ENCODE results near the gene LCLAT1. TPM values are rescaled to one million over a fixed set of nuclear protein-coding genes. Genes with fewer than 3 reads are reported as not detected.
"Not testable (repeated sequence)": the region's sequence is repeated elsewhere in the genome, so short reads cannot be mapped to it uniquely, and the experiment has no call there.

Gene LCLAT1
- total and polyA plus RNA-seq, 4 donors: 2.3 to 22.3 (median 9.4) TPM

DNA sequence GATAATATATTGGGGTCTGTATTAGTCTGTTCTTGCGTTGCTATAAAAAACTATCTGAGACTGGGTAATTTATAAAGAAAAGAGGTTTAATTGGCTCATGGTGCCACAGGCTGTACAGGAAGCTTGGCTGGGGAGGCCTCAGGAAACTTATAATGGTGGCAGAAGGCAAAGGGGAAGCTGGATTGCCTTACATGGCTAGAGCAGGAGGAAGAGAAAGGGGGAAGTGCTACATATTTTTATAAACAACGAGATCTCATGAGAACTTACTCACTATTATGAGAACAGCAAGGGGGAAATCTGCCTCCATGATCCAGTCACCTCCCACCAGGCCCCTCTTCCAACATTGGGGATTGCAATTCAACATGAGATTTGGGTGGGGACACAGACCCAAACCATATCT lies 48.9 kb downstream of the LCLAT1 start:
- H3K9me3 ChIP-seq (ENCODE audit: control insufficient read depth, low read length); H3K27me3 ChIP-seq (ENCODE audit: control insufficient read depth in 1 of 2, insufficient read depth in 2 of 2, low read length in 1 of 2); H3K36me3 ChIP-seq (ENCODE audit: control insufficient read depth in 1 of 2, insufficient read depth in 2 of 2, low read length in 1 of 2); H3K4me1 ChIP-seq (ENCODE audit: control insufficient read depth in 1 of 2, insufficient read depth in 2 of 2, low read length in 2 of 2); ATAC-seq (ENCODE audit: low FRiP score); H3K4me3 ChIP-seq (ENCODE audit: low read length in 2 of 2); intact Hi-C loops (cut with DNase I); DNase-seq; H3K27ac ChIP-seq (ENCODE audit: low read depth in 1 of 2, low read length in 2 of 2): not testable (repeated sequence)
- WGBS, 2 donors: 84 to 87% methylated on average over 2 of the region's 2 CpGs

DNA sequence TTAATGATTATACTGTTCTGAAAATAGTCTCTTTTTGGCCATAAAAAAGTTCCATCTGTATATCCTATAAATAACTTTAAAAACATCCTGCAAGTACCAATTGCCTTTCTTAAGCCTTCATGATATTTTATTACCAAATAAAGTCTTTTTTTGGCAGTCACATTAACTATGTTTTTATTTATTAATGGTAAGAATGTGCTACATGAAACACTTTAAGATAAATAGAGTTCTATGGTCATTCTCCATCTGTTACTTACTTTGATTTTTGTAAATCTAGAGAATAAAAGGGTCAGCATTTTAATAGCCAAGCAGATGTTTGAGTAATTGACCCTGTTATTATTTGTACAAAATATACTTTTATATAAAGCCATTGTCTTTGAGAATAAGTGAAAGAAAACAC lies 52.6 kb downstream of the LCLAT1 start:
- intact Hi-C loops (cut with DNase I): no loop called here
- Histone ChIP-seq H3K9me3 (ENCODE audit: control insufficient read depth, low read length) (no peaks in the 10 kb centered on the region), H3K4me1 (ENCODE audit: control insufficient read depth in 1 of 2, insufficient read depth in 2 of 2, low read length in 2 of 2) (no peaks in the 10 kb centered on the region), H3K27me3 (ENCODE audit: control insufficient read depth in 1 of 2, insufficient read depth in 2 of 2, low read length in 1 of 2) (no peaks in the 10 kb centered on the region), H3K27ac (ENCODE audit: low read depth in 1 of 2, low read length in 2 of 2) (no peak overlapping the region), H3K36me3 (ENCODE audit: control insufficient read depth in 1 of 2, insufficient read depth in 2 of 2, low read length in 1 of 2) (no peaks in the 10 kb centered on the region), H3K4me3 (ENCODE audit: low read length in 2 of 2) (no peak overlapping the region)
- DNase-seq (no peak), ATAC-seq (ENCODE audit: low FRiP score) (no peak)

DNA sequence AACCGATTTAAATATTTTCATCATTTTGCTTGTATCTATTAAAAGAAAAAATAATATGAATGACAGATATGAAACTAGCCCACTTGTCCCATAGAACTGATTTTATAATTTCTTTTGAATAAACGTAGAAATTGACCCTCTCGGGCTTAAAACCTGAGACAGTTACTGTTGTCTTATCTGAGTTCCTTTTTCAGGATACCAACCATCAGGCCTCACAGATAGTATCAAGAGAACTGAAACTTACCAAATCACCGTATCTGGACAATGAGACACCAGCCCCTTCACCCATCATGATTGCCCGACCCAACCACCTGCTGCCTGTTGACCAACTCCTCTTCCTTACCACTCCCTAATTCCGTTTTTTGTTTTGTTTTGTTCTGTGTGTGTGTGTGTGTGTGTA lies 53.7 kb downstream of the LCLAT1 start:
- WGBS, 2 donors: 97 to 98% methylated on average over 6 of the region's 6 CpGs
- intact Hi-C loops (cut with DNase I): no loop called here
- Histone ChIP-seq H3K36me3 (ENCODE audit: control insufficient read depth in 1 of 2, insufficient read depth in 2 of 2, low read length in 1 of 2) (no peaks in the 10 kb centered on the region), H3K27me3 (ENCODE audit: control insufficient read depth in 1 of 2, insufficient read depth in 2 of 2, low read length in 1 of 2) (no peaks in the 10 kb centered on the region), H3K4me1 (ENCODE audit: control insufficient read depth in 1 of 2, insufficient read depth in 2 of 2, low read length in 2 of 2) (no peaks in the 10 kb centered on the region), H3K27ac (ENCODE audit: low read depth in 1 of 2, low read length in 2 of 2) (no peak overlapping the region), H3K4me3 (ENCODE audit: low read length in 2 of 2) (no peak overlapping the region), H3K9me3 (ENCODE audit: control insufficient read depth, low read length) (no peaks in the 10 kb centered on the region)
- DNase-seq (no peak), ATAC-seq (ENCODE audit: low FRiP score) (no peak)

DNA sequence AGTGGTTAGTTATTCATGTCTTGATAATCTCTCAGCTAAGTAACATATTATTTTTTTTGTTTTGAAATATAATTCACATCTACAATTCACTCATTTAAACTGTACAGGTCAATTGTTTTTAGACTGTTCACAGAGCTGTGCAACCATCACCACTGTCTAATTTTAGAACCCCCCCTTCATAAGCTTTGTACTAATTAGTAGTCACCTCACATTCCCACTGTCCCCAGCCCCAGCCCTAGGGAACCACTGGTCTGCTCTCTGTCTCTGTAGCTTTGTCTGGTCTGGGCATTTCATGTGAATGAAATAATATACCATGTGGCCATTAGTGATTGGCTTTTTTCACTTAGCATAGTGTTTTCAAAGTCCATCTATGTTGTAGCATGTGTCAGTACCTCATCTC lies 55.3 kb downstream of the LCLAT1 start:
- ATAC-seq (ENCODE audit: low FRiP score) (no peak), DNase-seq (no peak)
- Histone ChIP-seq H3K4me1 (ENCODE audit: control insufficient read depth in 1 of 2, insufficient read depth in 2 of 2, low read length in 2 of 2) (no peaks in the 10 kb centered on the region), H3K27me3 (ENCODE audit: control insufficient read depth in 1 of 2, insufficient read depth in 2 of 2, low read length in 1 of 2) (no peaks in the 10 kb centered on the region), H3K36me3 (ENCODE audit: control insufficient read depth in 1 of 2, insufficient read depth in 2 of 2, low read length in 1 of 2) (no peaks in the 10 kb centered on the region), H3K27ac (ENCODE audit: low read depth in 1 of 2, low read length in 2 of 2) (no peak overlapping the region), H3K4me3 (ENCODE audit: low read length in 2 of 2) (no peak overlapping the region), H3K9me3 (ENCODE audit: control insufficient read depth, low read length) (no peaks in the 10 kb centered on the region)
- intact Hi-C loops (cut with DNase I): no loop called here

DNA sequence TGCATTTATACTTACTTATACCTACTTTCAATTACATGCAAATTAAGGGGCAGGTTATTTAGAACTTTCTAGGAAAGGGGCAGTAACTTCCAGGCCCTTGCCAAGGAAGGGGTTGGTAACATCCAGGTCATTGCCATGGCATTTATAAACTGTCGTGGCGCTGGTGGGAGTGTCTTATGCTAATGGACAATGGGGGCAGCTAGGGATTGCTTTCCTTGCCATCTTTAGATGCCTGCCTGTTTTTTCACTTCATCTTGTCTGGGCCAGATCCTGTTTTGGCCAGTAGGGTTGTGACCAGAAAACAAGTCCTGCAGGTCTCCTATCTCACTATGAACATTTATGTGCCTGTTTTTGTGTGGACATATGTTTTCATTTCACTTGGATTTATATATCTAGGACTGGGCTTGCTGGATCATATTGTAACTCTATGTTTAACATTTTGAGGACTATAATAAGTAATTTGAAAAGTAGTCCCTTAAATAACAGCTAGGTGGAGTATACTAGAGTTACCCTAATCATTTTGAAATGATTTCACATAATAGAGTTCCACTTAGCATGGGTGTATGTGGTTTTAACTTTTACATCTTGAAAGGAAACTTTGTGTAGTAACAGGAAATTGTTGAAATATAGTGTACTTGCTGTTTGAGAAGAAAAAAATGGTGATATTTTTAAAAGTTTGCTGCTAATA lies 56.1 kb downstream of the LCLAT1 start:
- Histone ChIP-seq H3K4me3 (ENCODE audit: low read length in 2 of 2) (no peak overlapping the region), H3K4me1 (ENCODE audit: control insufficient read depth in 1 of 2, insufficient read depth in 2 of 2, low read length in 2 of 2) (no peaks in the 10 kb centered on the region), H3K36me3 (ENCODE audit: control insufficient read depth in 1 of 2, insufficient read depth in 2 of 2, low read length in 1 of 2) (no peaks in the 10 kb centered on the region), H3K27me3 (ENCODE audit: control insufficient read depth in 1 of 2, insufficient read depth in 2 of 2, low read length in 1 of 2) (no peaks in the 10 kb centered on the region), H3K27ac (ENCODE audit: low read depth in 1 of 2, low read length in 2 of 2) (no peak overlapping the region), H3K9me3 (ENCODE audit: control insufficient read depth, low read length) (no peaks in the 10 kb centered on the region)
- ATAC-seq (ENCODE audit: low FRiP score) (no peak), DNase-seq (no peak)
- WGBS, 2 donors: 92 to 98% methylated on average over 2 of the region's 2 CpGs
- intact Hi-C loops (cut with DNase I): no loop called here

DNA sequence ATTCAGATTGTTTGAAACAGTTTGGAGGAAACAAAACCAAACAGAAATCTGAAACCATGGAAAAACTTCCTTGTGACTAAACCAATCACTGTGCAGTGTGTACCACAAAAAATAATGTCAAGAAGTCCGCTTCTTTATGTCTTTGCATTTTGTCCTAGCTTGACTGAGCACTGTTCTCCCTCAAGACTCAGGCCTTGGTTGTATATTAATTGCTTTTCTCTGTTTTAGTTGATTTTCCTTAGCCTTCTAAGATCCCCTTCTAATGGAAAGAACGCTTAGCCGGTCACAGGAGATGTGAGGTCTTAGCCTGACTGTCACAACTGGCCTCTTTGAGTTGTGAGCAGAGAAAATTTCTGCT lies 56.6 kb downstream of the LCLAT1 start:
- WGBS, 2 donors: 65 to 89% methylated on average over 3 of the region's 3 CpGs
- ATAC-seq (ENCODE audit: low FRiP score): no peak

DNA sequence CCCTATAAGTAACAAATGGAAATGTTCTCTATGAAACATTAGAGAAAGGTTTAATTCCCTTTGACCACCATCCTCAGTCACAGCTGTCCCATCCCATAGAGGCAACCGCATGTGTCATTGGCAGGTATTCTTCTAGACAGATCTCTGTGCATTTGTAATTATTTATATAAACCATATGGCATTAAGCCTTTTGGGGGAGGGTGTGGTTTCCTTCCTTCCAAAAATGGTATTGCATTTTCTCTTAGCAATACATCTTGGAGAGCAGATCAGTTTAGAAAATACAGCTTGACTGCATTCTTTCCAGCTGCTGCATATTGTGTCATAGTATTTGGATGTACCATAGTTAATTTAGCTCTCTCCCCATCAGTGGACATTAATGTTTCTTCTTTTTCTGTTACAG lies 57.7 kb downstream of the LCLAT1 start:
- Histone ChIP-seq H3K36me3 (ENCODE audit: control insufficient read depth in 1 of 2, insufficient read depth in 2 of 2, low read length in 1 of 2) (no peaks in the 10 kb centered on the region), H3K4me3 (ENCODE audit: low read length in 2 of 2) (no peak overlapping the region), H3K27ac (ENCODE audit: low read depth in 1 of 2, low read length in 2 of 2) (no peak overlapping the region), H3K4me1 (ENCODE audit: control insufficient read depth in 1 of 2, insufficient read depth in 2 of 2, low read length in 2 of 2) (no peaks in the 10 kb centered on the region), H3K9me3 (ENCODE audit: control insufficient read depth, low read length) (no peaks in the 10 kb centered on the region), H3K27me3 (ENCODE audit: control insufficient read depth in 1 of 2, insufficient read depth in 2 of 2, low read length in 1 of 2) (no peaks in the 10 kb centered on the region)
- no peak for ATAC-seq (ENCODE audit: low FRiP score)
- no peak for DNase-seq
- intact Hi-C loops (cut with DNase I): no loop called here
- 94 to 95% methylated on average over 1 of the region's 1 CpG for WGBS, 2 donors

More for the DNA sequence above, 56.6 kb downstream of the LCLAT1 start:
- Histone ChIP-seq H3K27ac (ENCODE audit: low read depth in 1 of 2, low read length in 2 of 2) (no peak overlapping the region), H3K4me1 (ENCODE audit: control insufficient read depth in 1 of 2, insufficient read depth in 2 of 2, low read length in 2 of 2) (no peaks in the 10 kb centered on the region), H3K36me3 (ENCODE audit: control insufficient read depth in 1 of 2, insufficient read depth in 2 of 2, low read length in 1 of 2) (no peaks in the 10 kb centered on the region), H3K4me3 (ENCODE audit: low read length in 2 of 2) (no peak overlapping the region), H3K9me3 (ENCODE audit: control insufficient read depth, low read length) (no peaks in the 10 kb centered on the region), H3K27me3 (ENCODE audit: control insufficient read depth in 1 of 2, insufficient read depth in 2 of 2, low read length in 1 of 2) (no peaks in the 10 kb centered on the region)
- DNase-seq: no peak
- intact Hi-C loops (cut with DNase I): no loop called here

DNA sequence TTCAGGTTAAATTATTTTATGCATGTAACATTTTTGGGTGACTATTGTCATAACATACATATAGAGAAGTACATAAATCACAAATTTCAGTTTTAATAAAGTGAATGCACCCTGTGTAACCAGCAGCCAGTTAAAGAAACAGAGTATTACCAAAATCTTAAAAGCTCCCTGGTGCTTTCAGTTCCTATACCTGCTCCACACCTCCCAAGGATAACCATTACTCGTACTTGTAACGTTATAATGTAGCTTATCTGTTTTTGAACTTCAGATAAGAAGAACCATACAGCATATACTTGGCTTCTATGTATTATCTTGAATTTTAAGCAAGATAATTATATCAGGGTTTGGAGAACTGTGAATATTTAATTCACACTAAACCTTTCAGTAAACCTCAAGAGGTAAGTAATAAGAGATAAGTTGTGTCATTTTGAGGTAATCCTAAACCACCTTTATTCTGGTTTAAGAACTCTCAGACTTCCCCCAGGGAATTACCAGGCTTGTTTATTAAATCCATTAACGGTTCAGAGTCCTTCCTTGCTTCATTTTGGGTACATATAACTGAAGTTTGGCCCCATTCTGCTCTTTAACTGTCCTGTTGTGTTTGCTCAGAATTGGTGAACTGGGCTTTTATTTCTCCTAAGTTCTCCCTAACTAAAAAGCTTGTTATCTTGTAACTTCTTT lies 58.6 kb downstream of the LCLAT1 start:
- no peak overlapping the region for H3K27ac ChIP-seq (ENCODE audit: low read depth in 1 of 2, low read length in 2 of 2)
- H3K4me1 ChIP-seq (ENCODE audit: control insufficient read depth in 1 of 2, insufficient read depth in 2 of 2, low read length in 2 of 2): no peaks in the 10 kb centered on the region
- H3K36me3 ChIP-seq (ENCODE audit: control insufficient read depth in 1 of 2, insufficient read depth in 2 of 2, low read length in 1 of 2): no peaks in the 10 kb centered on the region
- intact Hi-C loops (cut with DNase I): no loop called here
- WGBS, 2 donors: 76 to 82% methylated on average over 3 of the region's 3 CpGs
- H3K4me3 ChIP-seq (ENCODE audit: low read length in 2 of 2): no peak overlapping the region
- ATAC-seq (ENCODE audit: low FRiP score): no peak
- no peaks in the 10 kb centered on the region for H3K9me3 ChIP-seq (ENCODE audit: control insufficient read depth, low read length)
- no peaks in the 10 kb centered on the region for H3K27me3 ChIP-seq (ENCODE audit: control insufficient read depth in 1 of 2, insufficient read depth in 2 of 2, low read length in 1 of 2)
- DNase-seq: no peak

DNA sequence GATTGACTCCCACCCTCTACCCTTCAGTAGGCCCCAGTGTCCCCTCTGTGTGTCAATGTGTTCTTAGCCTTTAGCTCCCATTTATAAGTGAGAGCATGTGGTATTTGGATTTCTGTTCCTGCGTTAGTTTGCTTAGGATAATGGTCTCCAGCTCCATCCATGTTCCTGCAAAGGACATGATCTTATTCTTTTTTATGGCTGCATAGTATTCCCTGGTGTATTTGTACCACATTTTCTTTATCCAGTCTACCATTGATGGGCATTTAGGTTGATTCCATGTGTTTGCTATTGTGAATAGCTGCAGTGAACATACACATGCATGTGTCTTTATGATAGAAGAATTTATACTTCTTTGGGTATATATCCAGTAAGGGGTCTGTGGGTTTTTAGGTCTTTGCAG lies 60.4 kb downstream of the LCLAT1 start:
- intact Hi-C loops (cut with DNase I); ATAC-seq (ENCODE audit: low FRiP score); DNase-seq; H3K9me3 ChIP-seq (ENCODE audit: control insufficient read depth, low read length); H3K4me1 ChIP-seq (ENCODE audit: control insufficient read depth in 1 of 2, insufficient read depth in 2 of 2, low read length in 2 of 2); H3K27ac ChIP-seq (ENCODE audit: low read depth in 1 of 2, low read length in 2 of 2); H3K27me3 ChIP-seq (ENCODE audit: control insufficient read depth in 1 of 2, insufficient read depth in 2 of 2, low read length in 1 of 2); H3K36me3 ChIP-seq (ENCODE audit: control insufficient read depth in 1 of 2, insufficient read depth in 2 of 2, low read length in 1 of 2); H3K4me3 ChIP-seq (ENCODE audit: low read length in 2 of 2): not testable (repeated sequence)
- 97 to 99% methylated on average over 1 of the region's 1 CpG for WGBS, 2 donors

Data from aorta (tissue), 5 donors.